ENCODE data around the gene FBXO22.
A peak's percentile ranks its signal among the peaks of the same experiment; 100 is the strongest.

Gene FBXO22

GRCh38 chr15:75942464-75942863 is 38.8 kb downstream of the FBXO22 start:
- H3K4me3 ChIP-seq (ENCODE audit: control insufficient read depth, low read depth, low read length) = no peak overlapping the region
- DNase-seq (ENCODE audit: low read depth) = no peak
- TF ChIP-seq, protein P1, sequence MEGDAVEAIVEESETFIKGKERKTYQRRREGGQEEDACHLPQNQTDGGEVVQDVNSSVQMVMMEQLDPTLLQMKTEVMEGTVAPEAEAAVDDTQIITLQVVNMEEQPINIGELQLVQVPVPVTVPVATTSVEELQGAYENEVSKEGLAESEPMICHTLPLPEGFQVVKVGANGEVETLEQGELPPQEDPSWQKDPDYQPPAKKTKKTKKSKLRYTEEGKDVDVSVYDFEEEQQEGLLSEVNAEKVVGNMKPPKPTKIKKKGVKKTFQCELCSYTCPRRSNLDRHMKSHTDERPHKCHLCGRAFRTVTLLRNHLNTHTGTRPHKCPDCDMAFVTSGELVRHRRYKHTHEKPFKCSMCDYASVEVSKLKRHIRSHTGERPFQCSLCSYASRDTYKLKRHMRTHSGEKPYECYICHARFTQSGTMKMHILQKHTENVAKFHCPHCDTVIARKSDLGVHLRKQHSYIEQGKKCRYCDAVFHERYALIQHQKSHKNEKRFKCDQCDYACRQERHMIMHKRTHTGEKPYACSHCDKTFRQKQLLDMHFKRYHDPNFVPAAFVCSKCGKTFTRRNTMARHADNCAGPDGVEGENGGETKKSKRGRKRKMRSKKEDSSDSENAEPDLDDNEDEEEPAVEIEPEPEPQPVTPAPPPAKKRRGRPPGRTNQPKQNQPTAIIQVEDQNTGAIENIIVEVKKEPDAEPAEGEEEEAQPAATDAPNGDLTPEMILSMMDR (IDR thresholded peaks at IDR 0.05; ENCODE audit: control insufficient read depth, insufficient read depth, low read depth, low read length, missing control alignments) = no peak

- TF ChIP-seq, protein P1 (IDR thresholded peaks at IDR 0.05; ENCODE audit: control insufficient read depth, insufficient read depth, low read depth, low read length, missing control alignments) = no peak
- no peak overlapping the region for H3K4me3 ChIP-seq (ENCODE audit: control insufficient read depth, low read depth, low read length)
- DNase-seq (ENCODE audit: low read depth) = no peak
These were observed 39.6 kb downstream of the FBXO22 start for GRCh38 chr15:75943246-75943645.

DNA sequence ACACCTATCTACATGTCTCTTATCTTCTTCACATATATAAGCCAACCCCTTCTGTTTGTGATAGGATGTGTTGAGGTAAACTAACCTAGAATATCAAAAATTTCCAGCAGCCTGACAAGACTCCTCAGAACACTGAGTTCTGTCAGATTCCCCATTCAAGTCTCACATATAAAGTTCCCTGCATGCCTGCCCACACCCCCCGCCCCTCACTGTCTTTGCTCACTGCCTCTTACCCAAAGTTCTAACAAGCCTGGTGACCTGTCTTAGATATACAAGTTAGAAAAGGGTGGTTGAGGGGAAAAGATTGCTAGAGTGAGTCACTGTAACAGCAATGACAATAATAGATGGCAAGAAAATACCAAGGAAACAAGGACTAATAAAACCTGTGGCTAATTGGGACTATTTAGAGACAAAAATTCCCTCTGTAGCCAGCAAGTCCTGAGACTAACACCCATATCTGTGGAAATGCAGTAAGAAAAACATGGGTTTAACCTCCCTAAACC is 40.1 kb downstream of the FBXO22 start:
- DNase-seq (ENCODE audit: low read depth) = no peak
- no peak overlapping the region for H3K4me3 ChIP-seq (ENCODE audit: control insufficient read depth, low read depth, low read length)
- TF ChIP-seq, protein P1 (IDR thresholded peaks at IDR 0.05; ENCODE audit: control insufficient read depth, insufficient read depth, low read depth, low read length, missing control alignments) = no peak

GRCh38 chr15:75945953-75946352 is 42.3 kb downstream of the FBXO22 start:
- DNase-seq (ENCODE audit: low read depth) = no peak
- H3K4me3 ChIP-seq (ENCODE audit: control insufficient read depth, low read depth, low read length) = no peak overlapping the region
- TF ChIP-seq, protein P1 (IDR thresholded peaks at IDR 0.05; ENCODE audit: control insufficient read depth, insufficient read depth, low read depth, low read length, missing control alignments) = no peak

DNA sequence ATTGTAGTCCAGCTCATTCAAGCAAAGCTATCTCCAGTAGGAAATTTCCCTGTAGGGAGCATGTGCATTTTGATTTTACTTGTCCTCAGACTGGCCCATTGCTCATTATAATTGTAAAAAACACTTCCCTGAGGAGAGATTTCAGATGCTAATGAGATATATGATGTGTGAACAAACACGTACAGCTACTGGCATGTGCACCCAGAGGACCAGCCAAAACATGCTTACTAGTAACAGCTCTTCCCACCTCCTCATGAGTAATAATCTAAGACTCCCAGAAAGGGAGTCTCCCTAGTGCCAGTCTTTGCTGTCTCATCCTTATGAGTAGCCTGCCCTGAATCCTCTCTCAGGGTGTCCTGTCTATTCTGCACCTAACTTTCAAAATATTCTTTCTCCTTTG is 43.4 kb downstream of the FBXO22 start:
- TF ChIP-seq, protein P1 (IDR thresholded peaks at IDR 0.05; ENCODE audit: control insufficient read depth, insufficient read depth, low read depth, low read length, missing control alignments) = no peak
- H3K4me3 ChIP-seq (ENCODE audit: control insufficient read depth, low read depth, low read length) = no peak overlapping the region
- peak; percentile 39 for DNase-seq (ENCODE audit: low read depth)

DNA sequence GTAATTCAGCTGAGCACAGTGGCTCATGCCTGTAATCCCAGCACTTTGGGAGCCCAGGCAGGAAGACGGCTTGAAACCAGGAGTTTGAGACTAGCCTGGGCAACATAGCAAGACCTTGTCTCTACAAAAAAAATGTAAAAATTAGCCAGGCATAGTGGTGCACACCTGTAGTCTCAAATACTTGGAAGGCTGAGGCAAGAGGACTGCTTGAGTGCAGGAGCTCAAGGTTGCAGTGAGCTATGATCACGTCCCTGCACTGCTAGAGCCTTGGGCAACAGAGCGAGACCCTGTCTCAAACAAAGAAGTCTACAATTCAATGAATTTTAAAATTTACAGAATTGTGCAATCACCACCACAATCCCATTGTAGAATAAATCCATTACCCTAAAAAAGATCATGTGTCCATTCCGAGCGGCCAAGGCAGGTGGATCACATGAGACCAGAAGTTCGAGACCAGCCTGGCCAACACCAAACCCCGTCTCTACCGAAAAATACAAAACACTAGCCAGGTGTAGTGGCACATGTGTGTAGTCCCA is 45.2 kb downstream of the FBXO22 start:
- TF ChIP-seq, protein P1 (IDR thresholded peaks at IDR 0.05; ENCODE audit: control insufficient read depth, insufficient read depth, low read depth, low read length, missing control alignments) = no peak
- DNase-seq (ENCODE audit: low read depth) = no peak
- no peak overlapping the region for H3K4me3 ChIP-seq (ENCODE audit: control insufficient read depth, low read depth, low read length)

All from AG09309 (cell line).